K562 (cell line): ENCODE data around the gene PHPT1.

Experiments
- CTCF ChIP-seq, 3 experiments: IDR thresholded peaks in 2 of 3; conservative IDR thresholded peaks in 1 of 3; 2 replicates each; pipeline ENCODE4 v1.5.1; 2011 to 2012; ENCODE audit warnings: low read length in 3 of 3, mild to moderate bottlenecking in 3 of 3, control low read depth in 2 of 3, improper control_type of control experiment in 1 of 3, inconsistent platforms in 1 of 3, low read depth in 1 of 3, mixed read lengths in 1 of 3, moderate library complexity in 1 of 3; ENCODE audit not compliant: insufficient read depth in 2 of 3
- EZH2 ChIP-seq: IDR thresholded peaks from 2 replicates; pipeline ENCODE4 v1.6.1; 2012; ENCODE audit warnings: low read depth, mild to moderate bottlenecking, inconsistent platforms, low read length, borderline replicate concordance
- NFIC ChIP-seq: fragments of 450-650 bp; IDR thresholded peaks from 2 replicates; pipeline ENCODE4 v1.6.1; 2017; ENCODE audit warnings: mild to moderate bottlenecking, inconsistent platforms
- NR2C2 ChIP-seq, 2 experiments: fragments of 200-800 bp in 1 of 2; sonication (Bioruptor generic) in 1 of 2; sonication (generic) in 1 of 2; formaldehyde crosslinking in 1 of 2; IDR thresholded peaks; 2 replicates each; pipeline versions ENCODE4 v1.6.1 to v1.8.0; 2016 to 2022; ENCODE audit warnings: mild to moderate bottlenecking in 1 of 2, missing compliant biosample characterization in 1 of 2, missing genetic modification characterization in 1 of 2, missing genetic modification reagents in 1 of 2
- RAD21 ChIP-seq, 2 experiments: fragments of 250-450 bp in 1 of 2; fragments of 450-650 bp in 1 of 2; sonication (Bioruptor Pico) in 1 of 2; formaldehyde crosslinking in 1 of 2; IDR thresholded peaks in 1 of 2; conservative IDR thresholded peaks in 1 of 2; 2 replicates each; pipeline versions ENCODE4 v1.4.0 to v1.8.0; 2020 to 2022; ENCODE audit warnings: mild to moderate bottlenecking in 2 of 2, moderate library complexity in 1 of 2
- SETDB1 ChIP-seq: IDR thresholded peaks from one replicate; pipeline ENCODE4 v1.6.1; 2012; ENCODE audit warnings: low read length, control low read depth, inconsistent platforms
- TEAD2 ChIP-seq: fragments of 450-650 bp; IDR thresholded peaks from 2 replicates; pipeline ENCODE4 v1.6.1; 2016; ENCODE audit warnings: missing genetic modification characterization, control low read depth, missing compliant biosample characterization
- ZNF124 ChIP-seq: sonication (generic); formaldehyde crosslinking; IDR thresholded peaks from 2 replicates; pipeline ENCODE4 v1.8.1; 2022; ENCODE audit warnings: missing genetic modification reagents
- ZNF830 ChIP-seq: fragments of 250-450 bp; sonication (Bioruptor Pico); IDR thresholded peaks from 2 replicates; pipeline ENCODE4 v1.5.0; 2021; ENCODE audit warnings: mild to moderate bottlenecking
- TF ChIP-seq, protein P1 (sequence below): fragments of 150-350 bp; conservative IDR thresholded peaks from 2 replicates; pipeline ENCODE4 v1.6.1; 2014; ENCODE audit warnings: low read length

- TF ChIP-seq CTCF (IDR thresholded peaks at IDR 0.05 in 2 of 3, conservative IDR thresholded peaks at IDR 0.05 in 1 of 3; ENCODE audit: insufficient read depth in 2 of 3, low read depth in 1 of 3, low read length in 3 of 3) = no peak
- TF ChIP-seq RAD21 (CRISPR knock-in tag; conservative IDR thresholded peaks at IDR 0.05 in 1 of 2, IDR thresholded peaks at IDR 0.05 in 1 of 2) = no peak
- no peak for TF ChIP-seq ZNF830 (CRISPR knock-in tag)
- no peak for TF ChIP-seq TEAD2 (tag)
- TF ChIP-seq EZH2 = no peak
- TF ChIP-seq NFIC = no peak
- TF ChIP-seq, protein P1, sequence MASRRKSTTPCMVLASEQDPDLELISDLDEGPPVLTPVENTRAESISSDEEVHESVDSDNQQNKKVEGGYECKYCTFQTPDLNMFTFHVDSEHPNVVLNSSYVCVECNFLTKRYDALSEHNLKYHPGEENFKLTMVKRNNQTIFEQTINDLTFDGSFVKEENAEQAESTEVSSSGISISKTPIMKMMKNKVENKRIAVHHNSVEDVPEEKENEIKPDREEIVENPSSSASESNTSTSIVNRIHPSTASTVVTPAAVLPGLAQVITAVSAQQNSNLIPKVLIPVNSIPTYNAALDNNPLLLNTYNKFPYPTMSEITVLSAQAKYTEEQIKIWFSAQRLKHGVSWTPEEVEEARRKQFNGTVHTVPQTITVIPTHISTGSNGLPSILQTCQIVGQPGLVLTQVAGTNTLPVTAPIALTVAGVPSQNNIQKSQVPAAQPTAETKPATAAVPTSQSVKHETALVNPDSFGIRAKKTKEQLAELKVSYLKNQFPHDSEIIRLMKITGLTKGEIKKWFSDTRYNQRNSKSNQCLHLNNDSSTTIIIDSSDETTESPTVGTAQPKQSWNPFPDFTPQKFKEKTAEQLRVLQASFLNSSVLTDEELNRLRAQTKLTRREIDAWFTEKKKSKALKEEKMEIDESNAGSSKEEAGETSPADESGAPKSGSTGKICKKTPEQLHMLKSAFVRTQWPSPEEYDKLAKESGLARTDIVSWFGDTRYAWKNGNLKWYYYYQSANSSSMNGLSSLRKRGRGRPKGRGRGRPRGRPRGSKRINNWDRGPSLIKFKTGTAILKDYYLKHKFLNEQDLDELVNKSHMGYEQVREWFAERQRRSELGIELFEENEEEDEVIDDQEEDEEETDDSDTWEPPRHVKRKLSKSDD = no peak
- no peak for TF ChIP-seq SETDB1
- no peak for TF ChIP-seq NR2C2 (CRISPR knock-in tag; IDR thresholded peaks at IDR 0.05)
- no peak for TF ChIP-seq NR2C2 (tag; IDR thresholded peaks at IDR 0.05)
- TF ChIP-seq ZNF124 (CRISPR knock-in tag) = no peak
Observed at GRCh38 chr9:136857581-136858412, 8.6 kb downstream of the PHPT1 start.
